ENCODE results near the gene TRAPPC3. TPM values are rescaled to one million over a fixed set of nuclear protein-coding genes. Genes with fewer than 3 reads are reported as not detected.

TRAPPC3 gene
- total RNA-seq, 1 experiment from 2014 or later: 98.7 TPM

- ATAC-seq (no peak), DNase-seq (ENCODE audit: low read depth, low spot score) (no peak)
- Histone ChIP-seq H3K27me3 (ENCODE audit: control insufficient read depth, insufficient read depth, low read length) (no peaks in the 10 kb centered on the region), H3K9me3 (ENCODE audit: control insufficient read depth, insufficient read depth, low read depth, low read length) (no peaks in the 10 kb centered on the region), H3K4me3 (ENCODE audit: low read depth in 2 of 2, low read length in 2 of 2) (no peak overlapping the region), H3K27ac (ENCODE audit: low read length) (no peak overlapping the region), H3K36me3 (ENCODE audit: control insufficient read depth, insufficient read depth, low read length) (peaks cover 12% of the 10 kb centered on the region), H3K4me1 (ENCODE audit: control insufficient read depth, insufficient read depth, low read length) (no peaks in the 10 kb centered on the region)
- ChIA-PET POLR2A (no interaction called here), CTCF (interaction anchor here (1.2 kb wide), 1 partner anchor 11 kb away, joined by 3 read pairs; no protein-coding TSS in a partner anchor)
- no TSS peak for BruUV-seq (replicated peaks)
- in situ Hi-C loops (cut with HindIII; ENCODE audit: low pct_unique_long_range_greater_than_20kb, low sequenced_read_pairs) (no loop called here), intact Hi-C loops (cut with micrococcal nuclease; ENCODE audit: unreplicated experiment) (no loop called here)
- TF ChIP-seq POLR2AphosphoS5 (IDR thresholded peaks at IDR 0.05; ENCODE audit: low read depth, low read length): no peak
- TF ChIP-seq SIN3A (IDR thresholded peaks at IDR 0.05; ENCODE audit: borderline replicate concordance, insufficient read depth, low read depth, low read length): no peak
- no peak for TF ChIP-seq REST (IDR thresholded peaks at IDR 0.05; ENCODE audit: insufficient read depth in 1 of 2, low read depth in 2 of 2, low read length in 1 of 2)
- TF ChIP-seq CTCF (IDR thresholded peaks at IDR 0.05): no peak
- TF ChIP-seq TCF7L2 (IDR thresholded peaks at IDR 0.05; ENCODE audit: low read depth, low read length): no peak
These were observed 27.0 kb upstream of the TRAPPC3 start for GRCh38 chr1:36176106-36176949.

- POLR2A ChIA-PET: no interaction called here
- TF ChIP-seq REST (IDR thresholded peaks at IDR 0.05; ENCODE audit: insufficient read depth in 1 of 2, low read depth in 2 of 2, low read length in 1 of 2): no peak
- no peak for TF ChIP-seq CTCF (IDR thresholded peaks at IDR 0.05)
- no peak for TF ChIP-seq SIN3A (IDR thresholded peaks at IDR 0.05; ENCODE audit: borderline replicate concordance, insufficient read depth, low read depth, low read length)
- no peak for TF ChIP-seq POLR2AphosphoS5 (IDR thresholded peaks at IDR 0.05; ENCODE audit: low read depth, low read length)
- TF ChIP-seq TCF7L2 (IDR thresholded peaks at IDR 0.05; ENCODE audit: low read depth, low read length): no peak
- H3K36me3 ChIP-seq (ENCODE audit: control insufficient read depth, insufficient read depth, low read length): peaks cover 12% of the 10 kb centered on the region
- no peak overlapping the region for H3K27ac ChIP-seq (ENCODE audit: low read length)
- H3K9me3 ChIP-seq (ENCODE audit: control insufficient read depth, insufficient read depth, low read depth, low read length): no peaks in the 10 kb centered on the region
- intact Hi-C loops (cut with micrococcal nuclease; ENCODE audit: unreplicated experiment): no loop called here
- BruUV-seq (replicated peaks): no TSS peak
- in situ Hi-C loops (cut with HindIII; ENCODE audit: low pct_unique_long_range_greater_than_20kb, low sequenced_read_pairs): no loop called here
- H3K4me1 ChIP-seq (ENCODE audit: control insufficient read depth, insufficient read depth, low read length): no peaks in the 10 kb centered on the region
- H3K27me3 ChIP-seq (ENCODE audit: control insufficient read depth, insufficient read depth, low read length): no peaks in the 10 kb centered on the region
- peak; percentile 5; the same call in 1 of the 2 replicates for ATAC-seq
- CTCF ChIA-PET: interaction anchor here (1.2 kb wide), 1 partner anchor 12 kb away, joined by 3 read pairs; no protein-coding TSS in a partner anchor
- no peak overlapping the region for H3K4me3 ChIP-seq (ENCODE audit: low read depth in 2 of 2, low read length in 2 of 2)
- DNase-seq (ENCODE audit: low read depth, low spot score): no peak
These were observed 26.1 kb upstream of the TRAPPC3 start for GRCh38 chr1:36175137-36176095.
